K562 (cell line): Measurements from ENCODE around the gene ATP5PF. TPM values are rescaled to one million over a fixed set of nuclear protein-coding genes. Genes with fewer than 3 reads are reported as not detected.

Experiments
- ATAC-seq: fragments of 200-7000 bp; cut with Tn5 transposase; 3 replicates; pipeline ENCODE4 v1.9.1; 2020; ENCODE audit warnings: moderate library complexity
- BruUV-seq: library from RNA; stranded (reverse); fragments of 400-500 nt; replicated peaks from 2 replicates; lab custom pipeline; 2021; lab: Mats Ljungman, UMichigan
- CTCF ChIA-PET: fragments of 300-600 bp; formaldehyde crosslinking; extraction: SDS; loops from one replicate; lab custom pipeline; 2021; ENCODE audit warnings: low intra/inter-chr PET ratio; lab: Yijun Ruan, JAX
- POLR2A ChIA-PET: fragments of 300-600, 350-650 bp; sonication (Branson Sonifier 250); formaldehyde crosslinking; extraction: SDS; loops from one replicate; lab custom pipeline; 2021; ENCODE audit warnings: antibody characterized with exemption, inconsistent platforms; lab: Yijun Ruan, JAX
- DNase-seq, 4 experiments: peaks; one replicate each; pipeline versions ENCODE4 v3.0.0 to v3.0.0-alpha.2; 2011 to 2018; ENCODE audit warnings: low spot score in 3 of 4, mixed read lengths in 3 of 4; ENCODE audit errors: extremely low read depth in 1 of 4
- FAIRE-seq: peaks from 2 replicates; lab custom pipeline; 2011; peaks lifted over from hg19 to GRCh38; lab: Jason Lieb, UNC
- H2AFZ ChIP-seq: 2 replicates; pipeline ENCODE4 v1.6.0; 2011; ENCODE audit warnings: low read depth, low read length, control low read depth, inconsistent platforms
- H3K27ac ChIP-seq: fragments of 200-600 bp; 3 replicates; pipeline ENCODE4 v1.8.0; 2011; ENCODE audit warnings: low read depth, mild to moderate bottlenecking, control low read depth, inconsistent platforms, low read length, moderate library complexity, mixed read lengths; ENCODE audit errors: extremely low read depth
- H3K27me3 ChIP-seq, 2 experiments: fragments of 300-600 bp in 1 of 2; 2 replicates in 1 of 2; 3 replicates in 1 of 2; pipeline versions ENCODE4 v1.6.0 to v1.8.0; 2011; ENCODE audit warnings: inconsistent platforms in 2 of 2, low read length in 2 of 2, mild to moderate bottlenecking in 1 of 2, mixed read lengths in 1 of 2, moderate library complexity in 1 of 2; ENCODE audit not compliant: control insufficient read depth in 2 of 2, insufficient read depth in 2 of 2
- H3K36me3 ChIP-seq: fragments of 300-600 bp; 3 replicates; pipeline ENCODE4 v1.8.0; 2011; ENCODE audit warnings: mild to moderate bottlenecking, low read length, inconsistent platforms; ENCODE audit not compliant: control insufficient read depth, insufficient read depth
- H3K4me1 ChIP-seq, 2 experiments: fragments of 200-600 bp in 1 of 2; replicated peaks in 1 of 2; 2 replicates in 1 of 2; 3 replicates in 1 of 2; pipeline versions ENCODE4 v1.5.1 to v1.8.0; 2011; ENCODE audit warnings: inconsistent platforms in 2 of 2, low read length in 2 of 2, mild to moderate bottlenecking in 1 of 2, mixed read lengths in 1 of 2, moderate library complexity in 1 of 2; ENCODE audit not compliant: control insufficient read depth in 2 of 2, insufficient read depth in 2 of 2
- H3K4me2 ChIP-seq: 2 replicates; pipeline ENCODE4 v1.6.1; 2011; ENCODE audit warnings: low read length, control low read depth, inconsistent platforms, mixed read lengths; ENCODE audit not compliant: insufficient read depth
- H3K4me3 ChIP-seq: fragments of 200-600 bp; sonication (generic), shearing (Covaris generic); 2 replicates; pipeline ENCODE4 v1.5.1; 2016; ENCODE audit warnings: control low read depth, inconsistent platforms
- H3K79me2 ChIP-seq: fragments of 200-600 bp; 3 replicates; pipeline ENCODE4 v1.8.0; 2011; ENCODE audit warnings: low read length, inconsistent platforms; ENCODE audit not compliant: control insufficient read depth, insufficient read depth
- H3K9ac ChIP-seq, 2 experiments: 2 replicates each; pipeline versions ENCODE4 v1.6.0 to v1.6.1; 2011; ENCODE audit warnings: low read depth in 2 of 2, low read length in 2 of 2, control low read depth in 1 of 2, inconsistent platforms in 1 of 2, mild to moderate bottlenecking in 1 of 2, mixed read lengths in 1 of 2; ENCODE audit not compliant: insufficient read depth in 1 of 2
- H3K9me1 ChIP-seq: one replicate; pipeline ENCODE4 v1.6.0; 2011; ENCODE audit warnings: inconsistent platforms, mild to moderate bottlenecking, low read length, moderate library complexity; ENCODE audit not compliant: control insufficient read depth, insufficient read depth
- H3K9me3 ChIP-seq: replicated peaks from 2 replicates; pipeline ENCODE4 v1.5.1; 2011; ENCODE audit warnings: low read depth, low read length, inconsistent platforms; ENCODE audit not compliant: control insufficient read depth, insufficient read depth
- H4K20me1 ChIP-seq: replicated peaks from 2 replicates; pipeline ENCODE4 v1.6.1; 2011; ENCODE audit warnings: low read length, inconsistent platforms, mixed read lengths; ENCODE audit not compliant: control insufficient read depth, insufficient read depth
- BRF1 ChIP-seq: IDR thresholded peaks from 3 replicates; pipeline ENCODE4 v1.6.1; 2011; ENCODE audit warnings: borderline replicate concordance, mild to moderate bottlenecking; ENCODE audit not compliant: insufficient read length; ENCODE audit errors: extremely low read depth
- COPS2 ChIP-seq: fragments of 450-650 bp; conservative IDR thresholded peaks from 2 replicates; pipeline ENCODE4 v1.6.1; 2016; ENCODE audit warnings: mild to moderate bottlenecking, moderate library complexity
- DNMT1 ChIP-seq: fragments of 450-650 bp; IDR thresholded peaks from 2 replicates; pipeline ENCODE4 v1.6.1; 2016; ENCODE audit warnings: antibody characterized with exemption, mild to moderate bottlenecking
- ELF1 ChIP-seq: fragments of 200-800 bp; sonication (Bioruptor generic); IDR thresholded peaks from 2 replicates; pipeline ENCODE4 v1.6.1; 2016; ENCODE audit warnings: missing genetic modification characterization, missing compliant biosample characterization
- HDGF ChIP-seq: fragments of 450-650 bp; IDR thresholded peaks from 2 replicates; pipeline ENCODE4 v1.6.1; 2016
- HNRNPUL1 ChIP-seq: fragments of 200-400 bp; formaldehyde crosslinking; IDR thresholded peaks from 2 replicates; pipeline ENCODE4 v1.6.1; 2017; ENCODE audit warnings: low read length
- IRF2 ChIP-seq: sonication (generic); formaldehyde crosslinking; IDR thresholded peaks from 2 replicates; pipeline ENCODE4 v1.8.1; 2022; ENCODE audit warnings: mild to moderate bottlenecking, missing genetic modification reagents
- KDM5B ChIP-seq: fragments of 200-600 bp; sonication (generic); IDR thresholded peaks from 2 replicates; pipeline ENCODE4 v1.6.1; 2012; ENCODE audit warnings: low read depth, mild to moderate bottlenecking, moderate library complexity, low read length, control low read depth, inconsistent platforms; ENCODE audit not compliant: insufficient replicate concordance
- KLF1 ChIP-seq: fragments of 450-650 bp; IDR thresholded peaks from 2 replicates; pipeline ENCODE4 v1.6.1; 2016; ENCODE audit warnings: missing genetic modification characterization, missing compliant biosample characterization
- MTA3 ChIP-seq: fragments of 450-650 bp; formaldehyde crosslinking; IDR thresholded peaks from 2 replicates; pipeline ENCODE4 v1.6.1; 2017; ENCODE audit warnings: mild to moderate bottlenecking, borderline replicate concordance
- NCOA1 ChIP-seq: fragments of 450-650 bp; IDR thresholded peaks from 2 replicates; pipeline ENCODE4 v1.6.1; 2016; ENCODE audit warnings: low read depth
- SAFB ChIP-seq: fragments of 200-400 bp; formaldehyde crosslinking; IDR thresholded peaks from 2 replicates; pipeline ENCODE4 v1.6.1; 2017; ENCODE audit warnings: low read depth, low read length, borderline replicate concordance
- SAFB2 ChIP-seq: fragments of 200-400 bp; formaldehyde crosslinking; IDR thresholded peaks from 2 replicates; pipeline ENCODE4 v1.6.1; 2018; ENCODE audit warnings: borderline replicate concordance, low read length, low read depth, moderate library complexity; ENCODE audit not compliant: severe bottlenecking
- TRIM24 ChIP-seq, 2 experiments: fragments of 450-650 bp; IDR thresholded peaks; 2 replicates each; pipeline ENCODE4 v1.6.1; 2016
- ZKSCAN8 ChIP-seq: fragments of 200-800 bp; sonication (Bioruptor generic); IDR thresholded peaks from 2 replicates; pipeline ENCODE4 v1.6.1; 2016; ENCODE audit warnings: missing genetic modification characterization, missing compliant biosample characterization
- ZNF175 ChIP-seq: fragments of 200-800 bp; sonication (Bioruptor generic); IDR thresholded peaks from 2 replicates; pipeline ENCODE4 v1.6.1; 2016; ENCODE audit warnings: low read depth, mild to moderate bottlenecking, missing genetic modification characterization, missing compliant biosample characterization
- WGBS: fragments of 100-300 bp; shearing (Covaris generic); methylation state at CpG from one replicate; pipeline ENCODE4 v1.1.6; 2016; ENCODE audit warnings: low coverage, mixed read lengths; ENCODE audit not compliant: insufficient coverage; ENCODE audit errors: missing lambda C conversion rate; 5-methylcytosine and 5-hydroxymethylcytosine counted together
- in situ Hi-C: fragments of 300-500 bp; cut with MboI; formaldehyde crosslinking; loops from 4 replicates; pipeline ENCODE4 v1.15.0; 2018; ENCODE audit warnings: inconsistent platforms, mixed read lengths
- intact Hi-C: fragments of 100-400 bp; cut with micrococcal nuclease; formaldehyde crosslinking; loops from 2 replicates; pipeline ENCODE4 v1.14.2; 2022
- polyA plus RNA-seq, 8 experiments: library from polyadenylated mRNA; depleted of rRNA in 4 of 8; stranded (reverse) in 5 of 8; unstranded in 3 of 8; fragments of >200 nt; fragmentation: Nextera tagmentation in 2 of 8; fragmentation: Illumina TruSeq in 1 of 8; extraction: Ambion mirVana in 2 of 8; extraction: Trizol in 1 of 8; gene quantifications; 2 replicates each; pipeline versions ENCODE4 v1.2.1 to v1.2.3, GENCODE V29; 2011 to 2014; ENCODE audit warnings: inconsistent platforms in 1 of 8, missing spikeins in 1 of 8
- total RNA-seq, 7 experiments: library from RNA; depleted of rRNA in 6 of 7; stranded (reverse); fragments of >200 nt in 6 of 7; fragmentation: Illumina TruSeq in 2 of 7; extraction: Trizol in 2 of 7; gene quantifications; 2 replicates each; pipeline versions ENCODE4 v1.2.1 to v1.2.3, GENCODE V29; 2011 to 2021; ENCODE audit warnings: low replicate concordance in 1 of 7
- TF ChIP-seq, protein P1 (sequence below): sonication (generic); formaldehyde crosslinking; IDR thresholded peaks from 2 replicates; pipeline ENCODE4 v1.8.0; 2022; ENCODE audit warnings: mild to moderate bottlenecking, missing genetic modification reagents
- TF ChIP-seq, protein P2 (sequence below): sonication (generic); formaldehyde crosslinking; IDR thresholded peaks from 2 replicates; pipeline ENCODE4 v1.4.0; 2020; ENCODE audit warnings: mild to moderate bottlenecking, missing genetic modification reagents
- TF ChIP-seq, protein P3 (sequence below): sonication (generic); formaldehyde crosslinking; IDR thresholded peaks from 2 replicates; pipeline ENCODE4 v1.8.1; 2023; ENCODE audit warnings: mild to moderate bottlenecking, missing genetic modification reagents

Gene ATP5PF
- total and polyA plus RNA-seq, 9 of the 15 experiments (the other 6 are each of a cell fraction or from before 2014, with no cell fraction given): 242 to 2,488 (median 533) TPM

DNA sequence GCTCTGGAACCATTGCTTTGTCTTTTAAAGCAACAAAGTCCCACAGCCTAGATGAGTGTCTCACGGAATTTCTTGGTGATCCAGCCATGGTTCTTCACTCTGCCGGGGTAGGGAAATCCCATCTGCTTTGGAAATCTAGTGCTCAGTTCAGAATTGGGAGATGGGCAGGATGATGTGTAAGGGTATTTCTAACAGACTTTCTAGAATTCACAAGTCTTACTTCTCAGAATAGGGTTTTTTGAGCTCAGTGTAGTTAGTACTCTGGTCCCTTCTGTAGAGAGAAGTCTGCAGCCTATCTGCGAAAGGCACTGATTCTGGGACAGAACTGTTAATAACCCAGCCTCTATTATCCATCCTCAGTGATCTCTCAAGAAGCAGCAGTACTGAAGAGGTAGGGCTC, 25.4 kb upstream of the ATP5PF start:
- WGBS: 85% methylated on average over 3 of the region's 3 CpGs
- intact Hi-C loops (no loop called here), in situ Hi-C loops (no loop called here)
- CTCF ChIA-PET: no interaction called here
- Histone ChIP-seq H3K9me3 (no peaks in the 10 kb centered on the region), H3K9me1 (no peaks in the 10 kb centered on the region), H4K20me1 (no peaks in the 10 kb centered on the region), H3K79me2 (no peaks in the 10 kb centered on the region), H3K27ac (no peak overlapping the region), H3K36me3 (peaks cover 71% of the 10 kb centered on the region), H3K27me3 (no peaks in the 10 kb centered on the region), H3K4me3 (no peak overlapping the region), H3K4me1 (no peaks in the 10 kb centered on the region), H3K4me2 (no peak overlapping the region), H2AFZ (no peak overlapping the region), H3K9ac (no peak overlapping the region)
- no peak for DNase-seq
- TF ChIP-seq MTA3 (no peak), DNMT1 (no peak), SAFB (no peak), SAFB2 (no peak), IRF2 (CRISPR knock-in tag) (no peak), HNRNPUL1 (no peak), ZNF175 (CRISPR knock-in tag) (no peak), KDM5B (no peak), HDGF (no peak), ELF1 (tag) (no peak), COPS2 (no peak), ZKSCAN8 (CRISPR knock-in tag) (no peak), BRF1 (no peak), KLF1 (no peak), TRIM24 (IDR thresholded peaks at IDR 0.05) (no peak), NCOA1 (no peak)
- TF ChIP-seq, protein P1, sequence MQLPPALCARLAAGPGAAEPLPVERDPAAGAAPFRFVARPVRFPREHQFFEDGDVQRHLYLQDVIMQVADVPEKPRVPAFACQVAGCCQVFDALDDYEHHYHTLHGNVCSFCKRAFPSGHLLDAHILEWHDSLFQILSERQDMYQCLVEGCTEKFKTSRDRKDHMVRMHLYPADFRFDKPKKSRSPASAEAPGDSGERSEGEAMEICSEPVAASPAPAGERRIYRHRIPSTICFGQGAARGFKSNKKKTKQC (CRISPR knock-in tag): no peak
- TF ChIP-seq, protein P2, sequence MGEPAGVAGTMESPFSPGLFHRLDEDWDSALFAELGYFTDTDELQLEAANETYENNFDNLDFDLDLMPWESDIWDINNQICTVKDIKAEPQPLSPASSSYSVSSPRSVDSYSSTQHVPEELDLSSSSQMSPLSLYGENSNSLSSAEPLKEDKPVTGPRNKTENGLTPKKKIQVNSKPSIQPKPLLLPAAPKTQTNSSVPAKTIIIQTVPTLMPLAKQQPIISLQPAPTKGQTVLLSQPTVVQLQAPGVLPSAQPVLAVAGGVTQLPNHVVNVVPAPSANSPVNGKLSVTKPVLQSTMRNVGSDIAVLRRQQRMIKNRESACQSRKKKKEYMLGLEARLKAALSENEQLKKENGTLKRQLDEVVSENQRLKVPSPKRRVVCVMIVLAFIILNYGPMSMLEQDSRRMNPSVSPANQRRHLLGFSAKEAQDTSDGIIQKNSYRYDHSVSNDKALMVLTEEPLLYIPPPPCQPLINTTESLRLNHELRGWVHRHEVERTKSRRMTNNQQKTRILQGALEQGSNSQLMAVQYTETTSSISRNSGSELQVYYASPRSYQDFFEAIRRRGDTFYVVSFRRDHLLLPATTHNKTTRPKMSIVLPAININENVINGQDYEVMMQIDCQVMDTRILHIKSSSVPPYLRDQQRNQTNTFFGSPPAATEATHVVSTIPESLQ (CRISPR knock-in tag): no peak
- TF ChIP-seq, protein P3, sequence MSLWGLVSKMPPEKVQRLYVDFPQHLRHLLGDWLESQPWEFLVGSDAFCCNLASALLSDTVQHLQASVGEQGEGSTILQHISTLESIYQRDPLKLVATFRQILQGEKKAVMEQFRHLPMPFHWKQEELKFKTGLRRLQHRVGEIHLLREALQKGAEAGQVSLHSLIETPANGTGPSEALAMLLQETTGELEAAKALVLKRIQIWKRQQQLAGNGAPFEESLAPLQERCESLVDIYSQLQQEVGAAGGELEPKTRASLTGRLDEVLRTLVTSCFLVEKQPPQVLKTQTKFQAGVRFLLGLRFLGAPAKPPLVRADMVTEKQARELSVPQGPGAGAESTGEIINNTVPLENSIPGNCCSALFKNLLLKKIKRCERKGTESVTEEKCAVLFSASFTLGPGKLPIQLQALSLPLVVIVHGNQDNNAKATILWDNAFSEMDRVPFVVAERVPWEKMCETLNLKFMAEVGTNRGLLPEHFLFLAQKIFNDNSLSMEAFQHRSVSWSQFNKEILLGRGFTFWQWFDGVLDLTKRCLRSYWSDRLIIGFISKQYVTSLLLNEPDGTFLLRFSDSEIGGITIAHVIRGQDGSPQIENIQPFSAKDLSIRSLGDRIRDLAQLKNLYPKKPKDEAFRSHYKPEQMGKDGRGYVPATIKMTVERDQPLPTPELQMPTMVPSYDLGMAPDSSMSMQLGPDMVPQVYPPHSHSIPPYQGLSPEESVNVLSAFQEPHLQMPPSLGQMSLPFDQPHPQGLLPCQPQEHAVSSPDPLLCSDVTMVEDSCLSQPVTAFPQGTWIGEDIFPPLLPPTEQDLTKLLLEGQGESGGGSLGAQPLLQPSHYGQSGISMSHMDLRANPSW (CRISPR knock-in tag): no peak
- POLR2A ChIA-PET: interaction anchor here (1.1 kb wide), 1 partner anchor 31 kb away, joined by 3 read pairs; no protein-coding TSS in a partner anchor
- no TSS peak for BruUV-seq
- ATAC-seq: no peak
- FAIRE-seq: no peak
